Measurements from ENCODE around the gene DARS1.
A peak's percentile ranks its signal among the peaks of the same experiment; 100 is the strongest.

Gene DARS1

DNA sequence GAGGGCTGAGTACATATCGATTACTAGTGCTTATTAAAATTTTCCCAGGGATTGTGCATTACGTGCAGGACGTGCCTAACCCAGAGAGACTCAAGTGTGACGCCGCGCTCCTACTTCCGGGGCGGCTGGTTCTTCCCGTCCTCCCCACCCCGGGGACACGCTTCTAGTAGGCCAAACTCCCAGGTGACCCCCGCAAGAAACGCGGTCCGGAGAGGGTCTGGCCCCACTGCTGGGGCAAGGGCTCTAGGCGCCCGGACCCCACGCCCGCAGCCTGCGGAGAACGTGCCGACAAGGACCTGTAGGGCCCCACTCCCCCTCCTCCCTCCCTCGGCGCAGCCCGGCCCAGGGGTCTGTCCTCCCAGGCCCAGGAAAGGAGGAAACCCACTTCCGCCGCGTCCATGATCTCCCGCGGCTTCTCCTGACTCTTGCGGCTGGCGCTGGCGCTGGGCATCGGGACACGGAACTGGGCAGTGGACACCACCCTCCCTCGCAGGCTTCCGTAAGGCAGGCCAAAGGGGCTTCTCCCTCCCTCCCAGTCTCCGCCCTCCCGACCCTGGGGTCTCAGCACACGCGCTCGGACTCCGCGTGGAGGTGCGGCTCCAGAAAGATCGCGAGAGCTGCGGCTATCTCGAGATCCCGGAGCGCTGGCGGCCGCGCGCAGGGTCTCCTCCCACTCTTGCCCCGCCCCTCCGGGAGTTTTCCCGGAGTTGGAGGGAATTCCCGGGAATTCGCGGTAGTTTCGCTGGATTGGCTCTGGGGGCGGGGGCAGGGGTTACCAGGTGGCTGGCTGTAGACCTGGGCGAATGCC is at the start of gene DARS1:
Gene DARS1 (minus strand): TSS at position 609 of the 808 bp plus-strand sequence. CDS start 158 bp downstream, at position 451.
- peak; percentile 56 to 67 for DNase-seq (ENCODE audit: low read depth in 2 of 2)

DNA sequence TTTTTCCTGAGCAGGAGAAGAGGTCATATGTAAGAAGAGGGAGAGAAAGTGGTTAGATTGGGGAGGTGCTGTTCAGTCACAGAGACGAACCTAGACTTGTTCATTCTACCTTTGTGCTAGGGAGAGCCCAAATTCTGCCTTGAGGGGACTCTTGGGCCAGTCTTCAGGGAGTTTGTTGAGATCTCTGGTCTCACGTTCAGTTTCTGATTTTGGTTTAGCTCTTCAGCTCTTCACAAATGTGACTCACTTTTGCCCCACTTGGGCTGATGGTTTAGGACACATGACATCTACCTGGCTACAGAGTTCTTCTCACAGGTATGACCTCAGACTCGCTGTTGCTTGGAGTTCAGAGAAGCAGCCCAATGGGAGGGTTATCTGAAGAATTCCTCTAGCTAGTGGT is 49.2 kb upstream of the DARS1 start:
- no peak for DNase-seq (ENCODE audit: low read depth in 2 of 2)

DNA sequence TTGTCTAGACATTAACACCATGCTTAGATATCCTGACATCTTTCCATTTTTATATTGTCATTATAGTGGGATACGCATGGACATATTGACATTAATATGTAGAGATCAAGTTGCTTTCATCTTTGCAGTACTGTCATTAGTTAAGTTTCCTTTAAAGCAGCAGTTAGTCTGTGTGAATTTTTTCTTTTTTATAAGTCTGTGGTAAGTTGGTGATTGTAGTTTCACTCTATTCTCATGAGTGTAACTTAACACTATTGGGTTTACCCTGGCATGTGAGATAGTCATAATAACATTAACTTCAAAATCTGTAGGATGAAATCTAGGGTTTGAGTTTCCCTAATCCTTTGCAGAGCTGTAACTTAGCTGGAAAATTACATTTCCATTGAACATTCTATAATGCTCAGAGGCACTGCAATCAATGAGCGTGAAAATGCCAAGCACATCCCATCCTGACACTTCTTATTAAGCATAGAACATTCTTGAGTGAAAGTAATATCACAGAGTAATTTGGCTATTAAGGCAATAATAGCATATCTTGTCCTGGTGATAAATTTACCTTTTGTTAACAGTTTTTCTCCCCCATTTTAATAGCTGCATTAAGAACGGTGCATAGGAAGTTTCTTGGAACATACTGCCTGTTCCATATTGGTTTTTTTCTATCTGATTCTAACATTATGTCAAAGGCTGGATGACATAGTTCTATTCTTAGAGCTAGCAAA is 47.5 kb upstream of the DARS1 start:
- no peak for DNase-seq (ENCODE audit: low read depth in 2 of 2)

DNA sequence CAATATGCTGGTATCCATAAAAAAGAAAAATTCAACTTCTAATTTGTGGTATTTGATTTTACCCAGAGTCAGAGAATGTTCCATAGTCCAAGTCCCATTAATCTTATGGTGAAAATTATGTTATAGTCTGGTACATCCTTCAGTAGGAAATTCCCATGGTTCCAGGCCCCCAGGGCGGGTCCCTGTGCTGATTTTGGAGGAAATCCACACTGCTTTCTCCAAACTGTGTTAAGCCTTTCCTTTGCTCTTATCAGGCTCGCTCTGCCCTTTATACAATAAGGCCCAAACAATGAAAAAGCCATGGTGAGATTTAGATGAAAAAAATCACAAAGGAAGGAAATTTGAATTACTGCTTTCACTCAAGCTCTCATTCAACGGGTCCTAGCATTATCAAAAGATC is 46.8 kb upstream of the DARS1 start:
- no peak for DNase-seq (ENCODE audit: low read depth in 2 of 2)

DNA sequence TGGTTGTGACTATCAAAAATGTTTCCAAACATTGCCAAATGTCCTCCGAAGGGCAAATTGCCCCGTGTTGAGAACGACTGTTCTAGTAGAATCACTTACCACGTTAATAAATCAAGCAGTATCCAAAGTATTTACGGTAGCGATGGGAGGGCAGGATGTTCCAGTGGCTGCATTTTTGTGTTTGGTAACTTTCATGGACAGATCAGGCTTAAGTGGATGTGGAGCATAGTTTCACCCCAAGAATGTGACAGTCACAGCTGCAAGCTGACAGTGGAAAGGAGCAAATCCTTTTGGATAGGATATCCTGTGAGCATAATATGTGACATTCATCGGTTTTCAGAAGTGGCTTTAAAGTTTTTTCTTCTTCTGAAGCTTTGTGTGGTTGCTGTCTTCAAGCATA is 46.3 kb upstream of the DARS1 start:
- DNase-seq (ENCODE audit: low read depth in 2 of 2), result no peak

DNA sequence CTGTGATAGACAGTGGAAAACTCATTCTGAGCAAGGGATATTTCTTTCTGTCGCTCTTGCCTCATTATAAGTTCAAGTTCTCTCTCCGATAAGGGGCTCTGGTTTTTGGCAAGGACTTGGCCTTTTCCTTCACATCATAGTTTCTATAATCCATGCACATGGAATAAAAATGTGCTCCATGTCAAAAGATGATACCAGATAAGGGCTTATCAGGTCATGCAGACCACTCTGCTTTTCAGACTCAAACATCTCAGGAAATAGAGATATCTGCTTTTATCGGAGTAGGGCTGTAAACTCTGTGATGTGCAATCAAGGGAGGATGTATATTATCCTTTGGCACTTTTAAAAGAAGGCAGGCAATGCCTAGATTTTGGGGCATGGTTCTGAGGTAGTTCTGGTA is 45.0 kb upstream of the DARS1 start:
- DNase-seq (ENCODE audit: low read depth in 2 of 2), result no peak

- DNase-seq (ENCODE audit: low read depth in 2 of 2), result no peak
Measured at GRCh38 chr2:136029149-136029548, 43.7 kb upstream of the DARS1 start.

DNA sequence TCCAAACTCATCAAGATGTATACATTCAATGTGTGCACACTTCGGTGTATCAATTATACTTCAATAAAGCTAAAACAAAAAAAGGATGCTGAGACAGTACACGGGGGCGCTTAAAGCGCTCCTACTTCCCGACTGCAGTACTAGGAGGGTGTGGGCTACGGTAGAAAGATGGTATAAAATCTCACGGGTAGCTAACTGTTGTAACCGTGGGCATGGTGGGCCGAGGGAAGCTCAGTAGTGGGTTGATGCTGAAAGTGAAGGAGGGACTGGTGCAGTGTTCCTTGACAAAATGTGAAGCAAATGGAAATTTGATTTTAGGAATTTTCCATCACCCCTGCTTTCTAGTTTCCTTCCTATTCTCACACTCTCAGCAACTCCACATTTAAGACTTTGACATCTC is 42.6 kb upstream of the DARS1 start:
- no peak for DNase-seq (ENCODE audit: low read depth in 2 of 2)

DNA sequence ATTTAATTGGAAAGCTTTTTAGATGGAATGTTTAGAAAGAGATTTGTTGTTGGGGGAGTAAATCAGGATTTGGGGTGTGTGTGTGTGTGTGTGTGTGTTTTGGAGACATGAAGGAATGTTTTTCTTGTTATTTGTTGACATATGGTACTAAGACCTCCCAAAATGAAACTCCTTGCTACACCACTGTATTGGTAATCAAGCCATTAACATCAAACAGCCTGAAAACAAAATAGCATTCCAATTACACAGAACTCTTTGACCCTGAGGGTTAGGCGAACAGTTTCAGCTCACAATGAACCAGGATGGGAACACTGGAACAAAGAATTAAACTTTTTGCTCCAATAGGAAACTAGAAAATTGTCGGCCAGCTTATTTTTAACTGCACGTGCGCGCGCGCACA is 41.7 kb upstream of the DARS1 start:
- no peak for DNase-seq (ENCODE audit: low read depth in 2 of 2)

DNA sequence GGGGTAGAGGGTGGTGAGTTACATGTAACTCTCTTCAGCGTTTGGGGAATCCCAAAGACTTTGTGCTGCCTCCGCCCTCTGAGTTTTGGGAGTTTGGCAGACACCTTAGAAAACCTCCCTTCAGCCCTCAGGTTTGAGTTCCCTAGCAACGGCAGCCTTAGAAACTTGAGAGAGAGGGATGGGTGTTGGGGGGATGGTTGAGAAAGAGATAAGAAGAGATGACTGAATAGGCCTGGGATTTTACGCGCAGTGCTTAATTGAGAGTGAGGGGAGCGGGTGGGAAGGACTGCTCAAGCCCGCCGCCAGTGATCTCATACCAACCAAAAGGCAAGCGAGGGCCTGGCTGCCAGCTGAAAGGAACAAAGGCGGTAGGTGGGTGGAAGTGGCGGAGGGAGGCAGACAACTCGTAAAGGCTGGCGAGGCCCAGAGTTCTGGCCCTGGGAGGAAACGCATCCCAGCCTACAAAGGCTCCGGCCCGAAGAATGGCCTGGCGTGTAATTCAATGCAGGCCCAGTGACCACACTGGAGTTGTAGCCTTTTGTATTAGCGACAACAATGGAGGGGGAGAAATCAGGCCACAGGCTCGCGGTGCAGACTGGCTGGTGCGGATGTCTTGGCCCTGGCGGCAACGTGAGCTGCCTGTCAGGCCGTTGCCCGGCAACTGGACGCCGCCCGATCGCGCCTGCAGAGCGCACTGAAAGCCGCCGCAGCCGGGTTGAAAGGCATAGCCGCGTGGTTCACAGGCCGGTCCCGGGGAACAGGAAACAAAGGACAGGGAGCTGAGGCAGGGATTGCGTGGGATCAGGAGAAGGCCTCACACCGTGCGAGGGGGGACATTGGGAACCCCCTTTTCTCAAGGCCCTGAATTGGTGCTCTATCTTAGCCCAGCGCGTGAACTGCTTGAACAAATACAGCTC is 39.9 kb upstream of the DARS1 start:
- DNase-seq (ENCODE audit: low read depth in 2 of 2), result peak in 1 of 2 donors; percentile 9

DNA sequence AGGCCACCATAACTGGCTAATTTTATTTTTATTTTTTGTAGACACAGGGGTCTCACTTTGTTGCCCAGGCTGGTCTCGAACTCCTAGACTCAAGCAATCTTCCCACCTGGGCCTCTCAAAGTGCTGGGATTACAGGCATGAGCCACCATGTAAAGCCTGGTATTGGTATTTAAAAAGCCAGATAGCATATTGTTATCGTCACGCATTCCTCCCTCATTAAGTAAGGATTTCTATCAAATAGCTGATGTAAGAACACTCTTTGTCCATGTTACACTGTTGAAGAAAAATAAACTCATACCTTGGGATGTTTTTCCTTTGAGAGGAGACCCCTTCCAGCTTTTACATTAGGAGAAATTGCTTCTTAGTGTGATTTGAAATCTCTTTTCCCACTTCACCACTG is 39.2 kb upstream of the DARS1 start:
- no peak for DNase-seq (ENCODE audit: low read depth in 2 of 2)

DNA sequence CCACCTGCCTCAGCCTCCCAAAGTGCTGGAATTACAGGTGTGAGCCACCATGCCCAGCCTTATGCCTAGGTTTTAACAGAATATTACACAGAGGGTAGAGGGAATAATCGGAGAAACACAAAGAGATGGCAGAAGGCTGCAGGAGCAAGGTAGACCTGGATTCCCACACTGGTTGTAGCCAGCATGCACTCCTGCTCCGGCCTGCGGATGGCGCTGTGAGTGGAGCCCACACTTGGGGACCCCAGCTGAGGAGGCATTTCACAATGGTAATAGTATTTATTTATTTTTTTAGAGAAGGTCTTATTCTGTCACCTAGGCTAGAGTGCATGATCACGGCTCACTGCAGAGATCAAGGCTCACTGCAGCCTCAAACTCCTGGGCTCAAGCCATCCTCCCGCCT is 38.8 kb upstream of the DARS1 start:
- DNase-seq (ENCODE audit: low read depth in 2 of 2), result no peak

- no peak for DNase-seq (ENCODE audit: low read depth in 2 of 2)
Measured at GRCh38 chr2:136023416-136023815, 38.0 kb upstream of the DARS1 start.

DNA sequence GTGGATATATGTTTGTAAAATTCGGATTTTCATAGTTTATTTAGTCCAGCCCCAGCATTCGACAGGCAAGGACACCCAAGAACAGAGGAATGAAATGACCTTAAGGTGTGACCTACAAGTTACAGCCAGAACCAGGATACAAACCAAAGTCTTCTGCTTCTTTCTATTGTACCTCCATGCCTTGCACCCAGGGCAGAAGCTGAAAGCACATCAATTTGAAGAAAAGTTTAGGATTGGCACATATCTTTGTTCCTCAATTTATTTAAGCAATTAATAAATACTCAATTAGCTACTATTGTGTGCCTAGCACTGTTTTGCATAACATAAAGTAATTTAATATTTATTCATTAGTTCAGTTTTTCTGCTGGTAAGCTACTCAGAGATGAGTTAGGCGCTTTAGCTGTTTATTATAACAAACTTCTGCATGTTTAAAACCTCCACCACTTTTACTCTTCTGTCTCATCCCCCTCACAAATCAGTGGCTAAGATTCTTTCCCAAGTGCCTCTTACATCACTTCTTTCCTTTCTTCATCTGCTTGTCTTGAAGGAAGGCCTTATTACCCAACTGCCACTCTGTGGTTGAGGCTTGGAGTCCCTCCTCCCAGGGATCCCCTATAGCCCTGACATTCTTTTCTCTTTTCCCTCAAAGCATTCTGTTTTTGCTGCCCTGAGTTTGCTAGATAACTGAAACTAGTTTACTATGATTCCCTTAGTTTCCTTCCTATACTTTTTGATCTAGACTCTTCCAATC is 37.1 kb upstream of the DARS1 start:
- DNase-seq (ENCODE audit: low read depth in 2 of 2), result no peak

- no peak for DNase-seq (ENCODE audit: low read depth in 2 of 2)
Measured at GRCh38 chr2:136021976-136022375, 36.5 kb upstream of the DARS1 start.

- DNase-seq (ENCODE audit: low read depth in 2 of 2), result no peak
Measured at GRCh38 chr2:136021406-136021805, 36.0 kb upstream of the DARS1 start.

DNA sequence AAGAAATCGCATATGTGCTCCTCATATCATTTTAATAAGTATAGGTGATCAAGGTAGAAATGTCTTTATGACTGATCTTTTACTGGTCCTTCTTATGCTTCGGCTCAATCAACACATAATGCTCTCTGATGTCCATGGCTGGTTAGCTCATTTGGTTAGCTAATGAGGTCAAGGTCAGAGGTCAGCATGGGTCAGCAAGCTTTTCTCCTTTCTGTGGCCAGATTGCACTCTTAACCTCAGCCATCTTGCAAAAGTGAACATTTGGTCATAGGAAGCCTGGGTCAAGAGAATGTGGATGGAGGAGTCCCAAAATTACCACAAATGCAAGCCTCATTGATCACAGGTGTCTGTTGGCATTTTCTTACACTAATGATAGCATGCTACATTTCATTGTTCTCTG is 35.4 kb upstream of the DARS1 start:
- DNase-seq (ENCODE audit: low read depth in 2 of 2), result no peak

DNA sequence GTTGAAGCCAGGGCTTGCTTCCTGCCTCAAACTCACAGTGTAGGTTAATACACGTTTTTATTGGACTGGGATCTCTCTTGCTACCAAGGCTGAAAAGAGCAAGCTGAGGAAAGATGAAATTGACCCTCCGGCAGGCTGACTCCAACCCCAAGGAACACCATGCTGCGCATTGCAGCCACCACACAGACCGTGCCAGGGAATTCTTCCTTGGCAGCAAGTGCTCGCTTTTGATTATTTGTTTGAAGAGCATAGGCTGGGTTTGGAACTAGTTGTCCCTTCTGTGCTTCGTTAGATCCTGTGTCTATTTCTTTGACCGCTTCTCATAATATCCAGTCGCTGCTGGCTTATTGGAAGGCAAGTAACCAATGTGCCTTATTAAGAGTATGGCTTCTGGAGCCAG is 34.4 kb upstream of the DARS1 start:
- no peak for DNase-seq (ENCODE audit: low read depth in 2 of 2)

DNA sequence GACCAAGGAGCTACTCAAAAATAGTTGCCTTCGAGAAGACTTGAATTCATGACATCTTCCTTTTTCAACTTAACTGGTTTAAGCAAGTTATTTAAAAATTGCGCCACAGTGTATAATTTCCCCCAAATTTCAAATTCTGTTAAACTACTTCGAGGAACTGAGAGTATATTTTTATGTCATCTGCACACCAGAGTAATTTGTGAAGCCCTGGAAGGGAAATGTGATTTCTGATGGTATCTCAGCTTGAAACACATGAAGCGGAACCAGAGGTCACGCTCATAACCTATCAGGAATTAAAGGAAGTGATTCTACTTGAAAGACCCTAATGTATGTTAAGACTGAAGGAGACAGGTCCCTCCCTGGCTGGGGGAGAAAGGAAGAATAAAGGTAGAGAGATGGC is 33.9 kb upstream of the DARS1 start:
- no peak for DNase-seq (ENCODE audit: low read depth in 2 of 2)

GRCh38 chr2:136017786-136018185 is 32.4 kb upstream of the DARS1 start:
- DNase-seq (ENCODE audit: low read depth in 2 of 2), result no peak

DNA sequence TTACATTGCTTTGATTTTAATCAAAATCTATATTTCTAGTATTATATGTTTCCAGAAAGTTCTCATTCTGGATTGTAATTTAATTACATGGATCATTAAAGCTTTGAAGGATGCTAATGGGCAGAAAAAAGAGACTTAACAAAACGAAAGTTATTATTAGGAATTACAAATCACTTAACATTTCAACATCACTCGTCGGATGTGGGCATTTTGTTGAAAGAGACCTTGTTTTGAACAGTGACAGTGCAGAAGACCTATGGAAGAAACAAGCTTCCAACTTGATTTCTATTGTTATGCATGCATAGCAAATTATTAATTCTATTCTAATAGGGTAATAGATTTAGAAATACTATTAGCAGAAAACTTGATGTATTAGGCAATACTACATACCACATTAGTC is 31.4 kb upstream of the DARS1 start:
- no peak for DNase-seq (ENCODE audit: low read depth in 2 of 2)

DNA sequence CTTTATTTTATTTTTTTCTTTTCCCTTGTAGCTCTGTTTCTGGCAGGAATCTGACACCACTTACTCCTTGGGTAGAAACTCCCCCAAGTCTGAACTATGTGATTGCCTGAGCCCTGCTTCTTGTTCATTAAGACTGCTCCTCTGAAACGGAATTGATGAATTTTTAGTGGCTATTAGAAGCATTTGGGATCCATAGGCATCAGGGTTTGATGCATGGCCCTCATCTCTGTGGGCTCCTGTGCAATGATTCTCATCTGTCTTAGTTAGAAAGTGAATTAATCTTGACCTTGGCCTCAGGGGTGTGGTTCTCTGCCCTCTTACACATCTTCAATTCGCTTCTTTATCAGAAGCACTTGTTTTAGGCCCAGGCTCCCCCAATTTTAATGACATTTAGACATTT is 31.0 kb upstream of the DARS1 start:
- no peak for DNase-seq (ENCODE audit: low read depth in 2 of 2)

Measured in stimulated activated CD8-positive, alpha-beta memory T cell treated with anti-CD3 and anti-CD28 coated beads, Interleukin-7, amount 100 ng/mL, for 1 hour (primary cell).